HS-27A (cell line): Measurements from ENCODE around the gene PSMB9.
"Not testable (repeated sequence)": the region's sequence is repeated elsewhere in the genome, so short reads cannot be mapped to it uniquely, and the experiment has no call there.

ENCODE experiments used
- DNase-seq: peaks from one replicate; pipeline ENCODE4 v3.0.0-alpha.2; 2012; ENCODE audit warnings: low read depth, missing footprints

PSMB9 gene

DNA sequence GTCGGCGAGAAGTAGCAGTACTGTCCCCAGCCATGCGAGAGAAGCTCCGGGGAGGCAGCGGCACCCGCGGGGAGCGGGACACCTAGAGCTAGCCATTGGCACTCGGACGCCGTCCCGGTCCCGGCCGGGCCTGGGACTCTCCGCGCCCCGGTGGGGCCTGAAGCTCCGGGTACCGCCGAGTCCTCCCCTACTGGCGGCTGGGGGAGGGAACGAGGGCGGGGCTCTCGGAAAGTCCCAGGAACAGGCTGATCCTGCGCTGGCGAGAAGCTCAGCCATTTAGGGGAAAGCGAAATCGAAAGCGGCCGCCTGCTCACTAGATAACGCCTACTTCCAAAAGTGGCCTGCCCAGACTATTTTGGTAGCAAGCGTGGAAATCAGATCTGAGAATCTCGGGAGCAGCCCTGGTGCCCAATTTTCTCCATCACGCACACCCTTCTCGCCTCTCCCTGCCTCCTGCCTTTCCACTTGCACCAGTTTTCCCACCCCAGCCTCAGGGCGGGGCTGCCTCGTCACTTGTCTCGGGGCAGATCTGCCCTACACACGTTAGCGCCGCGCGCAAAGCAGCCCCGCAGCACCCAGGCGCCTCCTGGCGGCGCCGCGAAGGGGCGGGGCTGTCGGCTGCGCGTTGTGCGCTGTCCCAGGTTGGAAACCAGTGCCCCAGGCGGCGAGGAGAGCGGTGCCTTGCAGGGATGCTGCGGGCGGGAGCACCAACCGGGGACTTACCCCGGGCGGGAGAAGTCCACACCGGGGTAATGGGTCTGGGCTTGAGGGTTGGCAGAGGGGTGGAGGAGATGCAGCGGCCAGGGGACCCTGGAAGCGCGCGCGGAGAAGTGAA, at the start of gene PSMB9, which contains the start of gene TAP1:
Gene PSMB9 (plus strand): TSS at position 652 of the 835 bp plus-strand sequence. CDS start 38 bp downstream, at position 690.
Gene TAP1 (minus strand): TSS at position 164 of the 835 bp plus-strand sequence. CDS start 68 bp downstream, at position 96.
- DNase-seq = peak; percentile 82

DNA sequence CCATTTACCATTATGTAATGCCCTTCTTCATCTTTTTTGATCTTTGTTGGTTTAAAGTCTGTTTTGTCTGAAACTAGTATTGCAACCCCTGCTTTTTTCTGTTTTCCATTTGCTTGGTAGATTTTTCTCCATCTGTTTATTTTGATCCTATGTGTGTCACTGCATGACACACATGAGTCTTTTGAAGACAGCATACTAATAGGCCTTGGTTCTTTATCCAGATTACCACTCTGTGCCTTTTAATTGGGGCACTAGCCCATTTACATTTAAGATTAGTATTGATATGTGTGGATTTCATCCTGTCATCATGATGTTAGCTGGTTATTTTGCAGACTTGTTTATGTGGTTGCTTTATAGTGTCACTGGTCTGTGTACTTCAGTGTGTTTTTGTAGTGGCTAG, 48.6 kb upstream of the PSMB9 start:
- DNase-seq = not testable (repeated sequence)

DNA sequence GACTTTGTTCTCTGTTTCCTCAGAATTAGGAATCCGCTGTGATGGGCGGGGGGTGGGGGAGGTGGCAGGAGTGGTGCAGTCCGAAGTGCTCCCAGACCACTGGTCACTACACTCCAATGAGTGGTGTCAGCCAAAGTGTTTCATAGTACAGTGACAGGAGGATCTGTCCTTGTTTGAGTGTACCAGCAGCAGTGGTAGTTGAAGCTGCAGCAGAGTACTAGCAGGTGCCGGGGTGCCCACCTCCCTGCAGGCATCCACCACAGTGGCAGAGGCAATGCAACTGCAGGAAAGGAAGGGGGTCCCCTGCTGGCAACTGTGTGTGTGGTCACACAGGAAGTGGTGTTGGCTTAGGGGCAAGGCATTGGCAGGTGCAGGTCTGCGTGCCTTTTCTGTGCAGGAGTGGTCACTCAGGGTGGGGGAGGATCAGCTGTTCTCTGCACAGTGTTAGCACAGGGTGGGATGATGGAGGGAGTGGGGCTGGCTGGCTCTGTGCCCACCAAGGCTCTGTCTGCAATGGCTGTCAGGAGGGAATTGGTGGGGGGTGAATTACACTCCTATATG, 46.9 kb upstream of the PSMB9 start:
- DNase-seq = no peak

DNA sequence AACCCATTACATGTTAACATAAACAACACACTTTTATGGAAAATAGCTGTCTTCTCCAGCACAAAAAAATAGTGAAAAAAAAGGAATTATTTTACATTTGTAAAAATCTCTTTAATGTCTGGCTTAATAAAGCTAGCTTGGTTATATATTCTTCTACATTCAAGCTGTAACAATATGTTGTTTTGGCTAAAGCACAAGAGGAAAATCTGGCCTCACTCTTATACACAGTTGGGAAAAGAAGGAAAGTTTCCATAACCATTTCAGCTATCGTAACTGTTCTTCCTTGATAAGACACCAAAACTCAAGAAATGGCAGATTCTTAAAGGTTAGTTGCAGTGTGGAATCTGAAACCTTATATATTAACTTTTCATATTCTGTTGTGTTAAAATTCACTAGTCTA, 44.8 kb upstream of the PSMB9 start:
- no peak for DNase-seq

DNA sequence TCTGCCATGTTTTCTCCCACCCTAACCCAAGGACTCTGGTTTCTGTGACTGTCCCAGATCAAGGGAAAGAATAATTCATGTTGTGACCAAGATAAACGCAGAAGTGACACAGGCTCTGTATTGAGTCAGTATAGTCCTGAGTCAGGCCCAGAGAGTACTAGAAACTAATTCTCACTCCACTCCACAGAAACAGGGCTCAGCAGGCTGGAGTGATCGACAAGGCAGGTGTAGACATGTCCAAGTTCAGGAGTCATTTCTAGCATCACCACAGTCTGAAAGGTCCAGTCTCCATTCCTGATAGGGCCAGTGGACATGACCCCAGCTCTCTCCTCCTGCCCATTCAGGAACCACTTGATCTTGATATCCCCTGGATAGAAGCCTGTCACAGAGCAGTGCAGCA, 39.8 kb upstream of the PSMB9 start:
- DNase-seq = no peak

DNA sequence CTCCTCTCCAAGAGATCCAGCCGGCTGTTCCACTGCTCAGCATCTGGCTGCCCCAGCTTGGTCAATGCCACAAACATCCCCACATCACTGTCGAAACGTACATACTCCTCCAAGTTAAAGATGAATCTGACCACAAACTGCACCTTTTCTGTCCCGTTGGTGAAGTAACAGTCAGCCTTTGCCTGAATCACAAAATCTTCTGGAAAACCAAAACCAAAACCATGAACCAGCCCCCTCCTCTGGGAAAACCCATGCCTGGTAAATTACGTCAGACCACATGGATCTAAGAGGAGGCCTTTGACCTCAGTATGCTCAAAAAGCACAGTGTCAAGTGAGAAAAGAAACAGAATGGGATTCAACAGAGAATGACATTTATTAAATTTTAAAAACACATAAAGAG, 38.9 kb upstream of the PSMB9 start:
- no peak for DNase-seq

DNA sequence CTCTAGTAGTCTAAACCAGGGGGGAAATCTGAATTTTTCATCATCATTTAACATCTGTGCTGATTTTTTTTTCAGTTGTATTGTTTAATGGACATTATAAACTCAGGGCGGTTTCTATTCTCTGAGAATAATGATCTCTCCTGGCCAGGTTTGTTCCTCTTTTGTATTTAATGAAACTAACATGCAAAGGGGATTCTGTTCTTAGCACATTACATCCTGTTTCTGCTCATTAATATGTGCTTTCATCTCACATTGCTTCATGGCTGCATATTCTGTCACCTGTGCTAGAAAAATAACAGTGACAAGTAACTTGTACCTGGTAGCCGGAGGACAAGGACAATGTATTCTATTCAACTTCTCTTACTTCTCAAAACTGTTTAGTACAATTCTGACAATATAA, 38.0 kb upstream of the PSMB9 start:
- DNase-seq = no peak

DNA sequence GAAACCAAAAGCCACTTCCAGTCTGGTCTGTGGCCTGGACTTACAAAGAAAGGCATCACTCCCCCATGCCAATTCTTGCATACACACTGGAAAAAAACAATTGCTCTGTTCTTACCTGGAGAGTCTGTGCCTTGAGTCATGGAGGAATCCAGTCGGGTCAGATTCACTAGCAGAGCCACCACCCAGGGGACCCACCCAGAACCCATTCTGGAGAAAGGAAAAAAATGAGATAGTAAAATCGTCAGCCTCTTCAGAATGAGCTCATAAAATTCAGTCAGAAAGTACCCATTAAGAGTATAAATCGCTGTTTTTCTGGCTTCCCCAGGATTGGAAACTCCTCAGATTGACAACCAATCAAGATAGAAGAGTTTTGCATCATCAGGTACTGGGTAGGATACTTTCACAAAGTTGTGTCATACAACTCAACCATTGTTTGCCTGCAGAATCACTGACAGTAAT, 37.2 kb upstream of the PSMB9 start, which contains the start of gene HLA-DOB:
Gene HLA-DOB (minus strand): TSS at position 257 of the 459 bp plus-strand sequence. CDS start 51 bp downstream, at position 206.
- DNase-seq = no peak

DNA sequence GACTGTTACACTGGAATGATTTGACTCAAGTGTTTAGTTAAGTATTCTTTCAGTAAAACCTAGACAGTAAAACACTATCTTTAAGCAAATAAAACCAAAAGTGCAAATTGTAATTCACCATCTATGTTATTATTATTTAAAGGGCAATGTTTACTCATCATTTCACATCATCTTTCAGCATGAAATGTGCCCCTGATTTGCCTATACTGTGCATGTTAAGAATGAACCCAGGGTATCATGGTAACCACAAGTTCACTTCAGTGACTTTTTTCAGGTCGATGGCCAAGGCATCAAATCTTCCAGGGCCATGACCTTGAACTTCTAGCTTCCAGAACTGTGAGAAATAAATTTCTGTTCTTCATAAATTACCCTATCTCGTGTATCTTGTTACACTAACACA, 35.1 kb upstream of the PSMB9 start:
- no peak for DNase-seq

DNA sequence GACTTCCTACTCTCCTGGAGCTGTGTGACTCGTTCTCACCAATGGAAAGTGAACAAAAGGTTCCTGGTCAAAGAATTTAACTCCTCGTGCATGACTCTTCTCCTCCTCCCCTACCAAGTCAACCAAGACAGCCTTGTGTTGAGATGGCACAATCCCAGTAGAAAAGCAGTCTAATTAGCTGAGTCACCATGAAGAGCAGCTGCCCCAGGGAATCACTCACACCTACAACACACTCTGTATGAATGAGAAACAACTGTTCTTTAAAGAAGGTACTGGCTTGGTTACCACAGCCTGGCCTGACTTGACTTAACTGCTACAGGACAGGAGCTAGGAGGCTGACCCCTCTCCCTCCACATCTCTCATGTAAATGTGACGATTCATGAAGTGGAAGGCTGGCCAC, 34.3 kb upstream of the PSMB9 start:
- no peak for DNase-seq

DNA sequence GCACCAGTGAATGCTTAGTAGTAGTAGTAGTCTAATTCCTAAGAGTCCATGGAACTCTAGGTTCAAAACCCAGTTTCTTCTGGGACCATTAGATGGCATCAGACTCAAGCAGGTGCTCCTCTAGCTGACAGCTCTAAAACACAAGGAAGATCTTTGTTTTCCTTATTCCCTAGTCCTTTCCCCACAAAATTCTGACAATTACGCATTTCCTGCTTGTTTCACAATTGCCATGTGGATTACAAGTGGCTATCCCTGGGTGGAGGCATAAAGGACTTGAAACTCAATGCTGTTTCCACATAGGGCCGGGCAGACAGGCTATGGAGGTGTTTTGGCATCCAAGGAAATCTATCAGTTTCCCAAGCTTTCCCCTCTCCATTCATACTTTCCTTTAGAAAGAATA, 28.0 kb upstream of the PSMB9 start:
- DNase-seq = no peak

DNA sequence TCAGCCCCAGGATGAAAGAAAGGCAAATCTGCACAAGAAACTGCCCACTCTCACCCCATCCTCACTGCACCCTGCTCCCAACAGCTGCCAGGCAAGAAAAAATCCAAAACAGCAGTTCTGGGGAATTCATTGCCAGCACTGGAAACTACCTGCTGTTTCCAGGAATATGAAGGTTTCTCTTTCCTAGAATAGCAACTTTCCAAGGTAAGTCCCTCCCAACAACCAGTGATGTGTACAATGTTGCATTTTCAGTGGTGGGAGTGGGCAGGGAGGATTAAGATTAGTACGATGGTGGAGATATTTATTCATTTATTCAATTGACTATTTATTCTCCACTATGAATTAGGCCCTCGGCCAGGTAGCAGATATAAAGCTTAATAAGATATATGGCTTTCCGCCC, 27.0 kb upstream of the PSMB9 start:
- no peak for DNase-seq

DNA sequence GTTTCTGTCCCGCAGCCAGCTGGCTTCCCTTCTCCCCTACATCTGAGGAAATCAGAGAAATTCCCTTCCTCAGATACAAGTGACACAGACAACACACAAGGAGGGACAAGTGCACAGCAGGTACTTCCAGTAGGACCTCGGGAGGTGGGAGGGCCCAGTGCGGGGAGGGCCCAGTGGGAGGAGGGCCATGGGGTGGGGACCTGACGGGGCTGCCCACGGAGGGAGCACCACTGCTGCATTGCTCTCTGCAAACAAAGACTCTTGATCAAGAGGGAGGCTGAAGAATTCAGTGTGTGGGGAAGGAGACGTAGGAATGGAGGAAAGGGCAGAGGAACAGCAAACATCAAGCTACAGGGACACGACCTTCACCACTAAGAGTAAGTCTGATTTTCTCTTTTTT, 24.5 kb upstream of the PSMB9 start:
- DNase-seq = no peak

DNA sequence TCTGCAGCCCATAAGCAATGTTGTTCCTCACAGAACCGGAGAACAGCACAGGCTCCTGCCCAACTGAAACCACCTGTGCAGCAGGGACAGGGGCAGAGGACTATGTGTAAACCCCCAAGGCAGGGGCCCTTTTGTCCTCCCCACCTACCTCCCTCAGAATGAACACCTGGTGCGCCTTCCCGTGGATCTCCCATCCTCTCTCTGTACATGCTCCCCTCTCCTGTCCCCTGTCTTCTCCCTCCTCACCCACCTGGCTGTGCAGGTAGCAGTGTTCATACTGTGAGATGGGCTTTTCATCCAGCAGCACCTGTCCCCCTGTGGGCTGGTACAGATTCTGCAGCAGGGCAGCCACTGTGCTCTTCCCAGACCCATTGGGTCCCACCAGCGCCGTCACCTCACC, 24.0 kb upstream of the PSMB9 start:
- no peak for DNase-seq

DNA sequence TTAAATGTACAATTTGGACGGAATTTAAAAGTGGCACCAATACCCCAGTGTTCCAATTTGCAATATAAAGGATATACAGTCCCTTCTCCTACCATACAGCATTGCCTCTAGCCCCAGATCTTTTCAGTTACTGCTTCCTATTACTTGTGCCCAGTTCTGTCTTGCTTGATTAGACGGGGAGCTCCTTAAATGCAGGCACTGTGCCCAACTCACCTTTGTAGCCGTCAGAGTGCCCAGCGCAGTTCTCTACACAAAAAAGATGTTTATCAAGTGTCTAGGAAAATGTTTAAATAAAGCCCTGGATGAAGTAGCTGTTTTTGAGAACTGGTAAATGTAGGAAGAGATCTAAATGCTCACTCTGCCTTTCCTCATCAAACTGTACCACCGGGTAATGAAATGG, 23.1 kb upstream of the PSMB9 start:
- DNase-seq = no peak

DNA sequence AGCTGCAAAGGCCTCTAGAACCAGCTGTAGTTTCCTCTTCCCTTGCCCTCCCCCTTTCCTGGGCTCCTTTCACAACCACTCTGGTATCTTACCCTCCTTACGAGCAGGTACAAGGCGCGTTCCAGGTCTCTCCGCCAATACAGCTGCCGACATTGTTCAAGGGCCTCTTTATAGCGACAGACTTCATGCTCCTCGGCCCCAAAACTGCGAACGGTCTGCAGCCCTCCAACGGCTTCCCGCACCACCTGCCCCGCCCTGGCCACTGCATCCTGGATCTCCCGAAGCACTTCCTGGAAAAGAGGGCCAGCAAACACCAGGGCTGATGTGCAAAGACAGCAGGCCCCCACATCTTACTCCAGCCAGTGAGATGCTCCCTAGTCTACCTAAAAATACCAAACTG, 21.5 kb upstream of the PSMB9 start:
- no peak for DNase-seq

DNA sequence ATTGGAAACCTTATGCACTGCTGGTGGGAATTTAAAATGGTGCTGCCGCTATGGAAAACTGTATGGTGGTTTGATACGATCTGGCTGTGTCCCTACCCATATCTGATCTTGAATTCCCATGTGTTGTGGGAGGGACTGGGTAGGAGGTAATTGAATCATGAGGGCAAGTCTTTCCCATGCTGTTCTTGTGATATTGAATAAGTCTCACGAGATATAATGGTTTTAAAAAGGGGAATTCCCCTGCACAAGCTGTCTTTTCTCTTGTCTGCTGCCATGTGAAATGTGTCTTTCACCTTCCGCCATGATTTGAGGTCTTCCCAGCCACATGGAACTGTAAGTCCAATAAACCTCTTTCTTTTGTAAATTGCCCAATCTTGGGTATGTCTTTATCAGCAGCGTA, 20.3 kb upstream of the PSMB9 start:
- no peak for DNase-seq

DNA sequence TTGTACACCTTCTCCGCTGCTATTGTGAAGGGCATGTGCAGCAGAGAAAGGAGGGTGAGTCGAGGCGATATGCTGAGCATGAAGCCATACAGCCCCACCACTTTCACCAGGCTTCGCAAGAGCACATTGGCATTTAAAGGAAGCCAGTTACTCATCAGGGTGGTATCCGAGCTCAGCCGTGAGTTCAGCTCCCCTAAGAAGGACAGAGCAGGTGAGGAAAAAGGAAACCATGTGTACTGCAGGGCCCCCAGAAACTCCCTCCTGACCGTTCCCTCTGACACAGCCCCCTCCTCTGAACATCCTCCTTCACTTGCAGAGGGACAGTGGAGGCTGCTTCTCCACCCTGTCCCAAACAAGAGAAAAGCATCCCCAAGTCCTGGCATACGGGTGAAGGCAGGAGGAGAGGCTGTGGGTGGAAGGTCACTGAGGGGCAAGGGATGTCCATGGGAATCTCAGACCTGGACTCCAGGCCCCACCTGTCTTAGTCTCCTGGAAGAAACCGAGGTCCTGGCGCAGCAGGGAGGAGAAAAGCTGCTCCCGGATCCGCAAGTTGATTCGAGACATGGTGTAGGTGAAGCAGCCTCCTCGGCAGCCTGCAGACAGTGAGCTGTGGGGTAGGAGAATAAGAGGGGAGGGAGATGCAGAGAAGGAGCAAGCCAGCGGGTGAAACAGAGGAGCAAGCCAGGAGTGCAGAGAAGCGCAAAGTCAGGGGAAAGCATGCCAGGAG, 18.7 kb upstream of the PSMB9 start:
- no peak for DNase-seq

DNA sequence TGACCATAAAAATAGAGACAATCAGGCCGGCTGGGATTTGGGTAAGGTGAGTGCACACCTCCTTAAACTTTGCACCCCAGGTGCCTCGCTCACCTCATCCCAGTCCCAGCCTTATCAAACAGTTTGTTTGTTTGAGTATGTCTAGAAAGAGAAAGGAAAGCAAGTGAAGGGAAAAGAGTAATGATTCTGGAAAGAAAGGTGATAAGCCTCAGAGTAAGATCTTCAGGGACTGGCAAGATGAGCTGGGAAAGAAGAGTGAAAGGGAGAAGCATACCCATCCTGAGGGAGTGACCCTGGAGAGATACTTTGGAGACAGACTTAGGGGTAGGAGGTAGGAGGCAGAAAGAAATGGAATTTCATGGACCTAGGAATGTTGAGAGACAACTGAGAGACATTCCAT, 17.1 kb upstream of the PSMB9 start:
- DNase-seq = no peak

DNA sequence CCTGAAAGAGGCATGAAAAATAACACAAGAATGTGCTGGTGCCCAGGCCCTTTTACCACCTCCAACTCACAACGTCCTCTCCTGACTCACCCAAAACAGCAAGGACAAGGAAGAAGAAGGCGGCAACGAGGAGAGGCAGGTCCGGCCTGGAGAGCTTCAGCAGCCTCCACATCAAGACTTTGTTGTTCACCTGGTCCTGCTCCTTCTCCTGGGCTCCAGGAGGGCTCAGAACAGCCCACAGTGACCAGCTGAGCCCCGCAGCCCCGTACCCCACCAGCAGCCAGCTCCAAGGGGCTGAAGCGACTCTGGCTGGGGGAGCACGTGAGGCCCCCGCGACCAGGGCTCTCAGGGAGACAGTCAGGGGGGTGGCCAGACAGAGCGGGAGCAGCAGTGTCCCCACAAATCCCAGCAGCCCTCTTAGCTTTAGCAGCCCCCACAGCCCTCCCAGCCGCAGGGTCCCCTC, 16.3 kb upstream of the PSMB9 start:
- no peak for DNase-seq

DNA sequence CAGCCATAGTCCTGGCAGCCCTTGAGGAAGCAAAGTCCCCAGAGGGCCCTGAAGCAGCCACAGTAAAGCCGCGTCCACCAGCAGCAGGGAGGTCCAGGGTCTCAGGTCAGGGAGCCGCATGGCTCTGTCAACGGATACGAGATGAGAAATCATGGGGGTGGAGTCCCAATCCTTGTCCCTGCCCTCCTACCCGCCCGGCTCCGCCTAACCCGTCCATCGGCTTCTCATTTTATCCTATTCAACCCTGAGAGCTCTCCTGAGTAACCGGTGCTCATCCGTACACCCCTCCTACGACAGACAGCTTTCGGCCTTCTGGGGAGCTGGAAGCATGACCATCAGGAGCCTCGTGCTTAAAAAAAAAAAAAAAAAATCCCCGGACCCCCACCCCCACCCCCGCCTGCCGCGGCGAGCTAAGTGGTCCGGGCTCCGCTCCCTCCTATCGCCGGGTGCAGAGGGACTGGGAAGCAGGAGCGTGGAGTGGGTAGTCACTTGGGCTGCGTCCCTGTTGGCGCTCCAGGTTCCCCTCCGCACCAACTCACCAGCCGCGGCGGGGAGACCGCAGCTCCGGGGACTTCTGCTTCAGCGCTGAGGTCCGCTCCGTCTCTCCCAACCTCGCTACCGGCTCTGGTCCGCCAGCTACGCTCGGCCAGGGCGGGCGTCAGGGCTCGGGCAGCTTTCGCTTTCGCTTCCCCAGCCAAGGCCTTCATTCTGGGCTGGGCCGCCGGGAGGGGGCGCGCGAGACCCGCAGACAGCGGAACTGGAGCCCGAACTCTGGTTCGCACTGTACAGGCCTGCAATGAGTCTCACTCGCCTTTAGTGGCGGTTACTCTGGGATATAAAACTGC, 15.7 kb upstream of the PSMB9 start, which contains the start of gene TAP2:
Gene TAP2 (minus strand): TSS at position 626 of the 845 bp plus-strand sequence. CDS start 506 bp downstream, at position 120.
- DNase-seq = peak; percentile 84

DNA sequence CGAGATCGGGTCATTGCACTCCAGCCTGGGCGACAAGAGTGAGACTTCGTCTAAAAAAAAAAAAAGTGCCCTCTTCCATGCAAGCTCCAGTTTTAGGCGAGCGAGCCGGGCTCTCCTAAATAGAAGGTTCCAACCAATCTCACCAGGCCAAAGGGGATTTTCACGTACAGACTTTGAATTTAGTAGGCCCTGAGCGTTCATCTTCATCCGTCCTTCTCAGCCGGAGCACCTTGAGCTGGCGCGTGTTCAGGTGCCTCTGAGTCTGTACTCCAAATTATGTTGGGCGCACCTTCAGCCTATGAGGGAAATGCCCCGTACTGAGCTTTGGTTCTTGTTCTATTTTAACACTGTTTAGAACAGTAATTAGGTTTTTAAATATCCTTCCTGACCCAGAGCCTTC, 14.6 kb upstream of the PSMB9 start:
- no peak for DNase-seq
